Lung (tissue), 12 donors: ENCODE measurements around the gene BORCS5. TPM values are rescaled to one million over a fixed set of nuclear protein-coding genes. Genes with fewer than 3 reads are reported as not detected.
A peak's percentile ranks its signal among the peaks of the same experiment; 100 is the strongest.
"Not testable (repeated sequence)": the region's sequence is repeated elsewhere in the genome, so short reads cannot be mapped to it uniquely, and the experiment has no call there.

Experiments
- ATAC-seq: fragments of 200-7000 bp; cut with Tn5 transposase; one replicate; pipeline ENCODE4 v1.9.1; 2020; ENCODE audit warnings: moderate number of reproducible peaks; ENCODE audit not compliant: insufficient read depth, low FRiP score
- DNase-seq, 3 donors: peaks; one replicate each; pipeline ENCODE4 v3.0.0-alpha.2; 2013 to 2017
- H3K27ac ChIP-seq, 2 donors: one replicate each; pipeline ENCODE4 v1.5.1; 2013; ENCODE audit warnings: mild to moderate bottlenecking in 2 of 2, moderate library complexity in 2 of 2, control low read depth in 1 of 2, inconsistent platforms in 1 of 2, low read depth in 1 of 2, low read length in 1 of 2
- H3K27me3 ChIP-seq, 3 donors: one replicate each; pipeline ENCODE4 v1.5.1; 2013; ENCODE audit warnings: low read length in 2 of 3; ENCODE audit not compliant: control insufficient read depth in 3 of 3, insufficient read depth in 3 of 3
- H3K36me3 ChIP-seq, 4 donors: one replicate each; pipeline ENCODE4 v1.5.1; 2013; ENCODE audit warnings: low read length in 4 of 4, mild to moderate bottlenecking in 1 of 4, moderate library complexity in 1 of 4; ENCODE audit not compliant: control insufficient read depth in 4 of 4, insufficient read depth in 4 of 4
- H3K4me1 ChIP-seq, 5 donors: one replicate each; pipeline ENCODE4 v1.5.1; 2013; ENCODE audit warnings: low read length in 5 of 5, mild to moderate bottlenecking in 2 of 5, moderate library complexity in 1 of 5; ENCODE audit not compliant: control insufficient read depth in 5 of 5, insufficient read depth in 5 of 5
- H3K4me3 ChIP-seq: one replicate; pipeline ENCODE4 v1.5.1; 2013; ENCODE audit warnings: mild to moderate bottlenecking, control low read depth, moderate library complexity
- H3K9ac ChIP-seq, 2 donors: one replicate each; pipeline ENCODE4 v1.5.1; 2013; ENCODE audit warnings: low read length in 2 of 2, control low read depth in 1 of 2; ENCODE audit not compliant: insufficient read depth in 1 of 2
- H3K9me3 ChIP-seq, 4 donors: one replicate each; pipeline ENCODE4 v1.5.1; 2013; ENCODE audit warnings: low read length in 3 of 4, mild to moderate bottlenecking in 1 of 4, moderate library complexity in 1 of 4; ENCODE audit not compliant: control insufficient read depth in 4 of 4, insufficient read depth in 3 of 4
- WGBS, 2 donors: extraction: QIAGEN DNeasy Blood & Tissue Kit; methylation state at CpG; one replicate each; pipeline ENCODE4 v1.1.7; 2013; 5-methylcytosine and 5-hydroxymethylcytosine counted together
- polyA plus RNA-seq, 2 donors: library from polyadenylated mRNA; stranded (reverse); fragments of 200-250 nt; gene quantifications; one replicate each; pipeline ENCODE4 v1.2.1, GENCODE V29; 2013
- total RNA-seq, 2 donors: library from RNA; depleted of rRNA in 1 of 2; stranded (reverse); fragments of >200 nt in 1 of 2; gene quantifications; one replicate each; pipeline ENCODE4 v1.2.1, GENCODE V29; 2014 to 2021
- TF ChIP-seq, protein P1 (sequence below): IDR thresholded peaks from 2 replicates; pipeline ENCODE4 v1.5.1; 2012; ENCODE audit warnings: mild to moderate bottlenecking; ENCODE audit errors: control extremely low read depth, extremely low read depth
- donor health status: control.
- donor health status: control.
- donor health status: Bipolar disorder and iron deficiency.
- donor health status: healthy.
- donor health status: DM: yes; HTN: yes; CAD: no.

The BORCS5 gene
- total and polyA plus RNA-seq, 4 donors, result 4.7 to 26.8 (median 10.3) TPM

DNA sequence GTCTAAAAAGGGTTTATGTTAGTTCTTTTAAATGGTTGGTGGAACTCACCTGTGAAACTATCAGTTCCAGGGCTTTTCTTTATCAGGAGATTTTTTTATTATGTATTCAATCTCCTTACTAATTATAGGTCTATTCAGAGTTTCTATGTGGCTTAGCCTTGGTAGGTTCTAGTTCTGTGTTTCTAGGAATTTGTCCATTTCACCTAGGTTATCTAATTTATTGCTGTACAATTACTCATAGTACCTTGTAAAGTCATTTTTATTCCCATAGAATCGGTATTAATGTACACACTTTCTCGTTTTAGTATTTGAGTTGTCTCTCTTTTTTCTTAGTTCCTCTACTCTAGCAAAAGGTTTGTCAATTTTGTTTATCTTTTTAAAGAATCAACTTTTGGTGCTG lies 59.0 kb downstream of the BORCS5 start:
- Histone ChIP-seq H3K4me1 (no peaks in the 10 kb centered on the region), H3K9me3 (no peaks in the 10 kb centered on the region), H3K36me3 (no peaks in the 10 kb centered on the region), H3K9ac (no peak overlapping the region), H3K27me3 (no peaks in the 10 kb centered on the region), H3K4me3 (no peak overlapping the region), H3K27ac (no peak overlapping the region)
- TF ChIP-seq, protein P1, sequence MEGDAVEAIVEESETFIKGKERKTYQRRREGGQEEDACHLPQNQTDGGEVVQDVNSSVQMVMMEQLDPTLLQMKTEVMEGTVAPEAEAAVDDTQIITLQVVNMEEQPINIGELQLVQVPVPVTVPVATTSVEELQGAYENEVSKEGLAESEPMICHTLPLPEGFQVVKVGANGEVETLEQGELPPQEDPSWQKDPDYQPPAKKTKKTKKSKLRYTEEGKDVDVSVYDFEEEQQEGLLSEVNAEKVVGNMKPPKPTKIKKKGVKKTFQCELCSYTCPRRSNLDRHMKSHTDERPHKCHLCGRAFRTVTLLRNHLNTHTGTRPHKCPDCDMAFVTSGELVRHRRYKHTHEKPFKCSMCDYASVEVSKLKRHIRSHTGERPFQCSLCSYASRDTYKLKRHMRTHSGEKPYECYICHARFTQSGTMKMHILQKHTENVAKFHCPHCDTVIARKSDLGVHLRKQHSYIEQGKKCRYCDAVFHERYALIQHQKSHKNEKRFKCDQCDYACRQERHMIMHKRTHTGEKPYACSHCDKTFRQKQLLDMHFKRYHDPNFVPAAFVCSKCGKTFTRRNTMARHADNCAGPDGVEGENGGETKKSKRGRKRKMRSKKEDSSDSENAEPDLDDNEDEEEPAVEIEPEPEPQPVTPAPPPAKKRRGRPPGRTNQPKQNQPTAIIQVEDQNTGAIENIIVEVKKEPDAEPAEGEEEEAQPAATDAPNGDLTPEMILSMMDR, result no peak
- ATAC-seq (no peak), DNase-seq (no peak)
- WGBS, 2 donors, result 85 to 89% methylated on average over 2 of the region's 2 CpGs

DNA sequence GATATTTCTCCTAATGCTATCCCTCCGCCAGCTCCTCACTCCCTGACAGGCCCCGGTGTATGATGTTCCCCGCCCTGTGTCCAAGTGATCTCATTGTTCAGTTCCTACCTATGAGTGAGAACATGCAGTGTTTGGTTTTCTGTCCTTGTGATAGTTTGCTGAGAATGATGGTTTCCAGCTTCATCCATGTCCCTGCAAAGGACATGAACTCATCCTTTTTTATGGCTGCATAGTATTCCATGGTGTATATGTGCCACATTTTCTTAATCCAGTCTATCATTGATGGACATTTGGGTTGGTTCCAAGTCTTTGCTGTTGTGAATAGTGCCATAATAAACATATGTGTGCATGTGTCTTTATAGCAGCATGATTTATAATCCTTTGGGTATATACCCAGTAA lies 62.3 kb downstream of the BORCS5 start:
- not testable (repeated sequence) for H3K9ac ChIP-seq, H3K36me3 ChIP-seq, H3K27me3 ChIP-seq, ATAC-seq, H3K4me3 ChIP-seq, DNase-seq, H3K27ac ChIP-seq, H3K9me3 ChIP-seq, H3K4me1 ChIP-seq
- 98 to 100% methylated on average over 3 of the region's 3 CpGs for WGBS, 2 donors

DNA sequence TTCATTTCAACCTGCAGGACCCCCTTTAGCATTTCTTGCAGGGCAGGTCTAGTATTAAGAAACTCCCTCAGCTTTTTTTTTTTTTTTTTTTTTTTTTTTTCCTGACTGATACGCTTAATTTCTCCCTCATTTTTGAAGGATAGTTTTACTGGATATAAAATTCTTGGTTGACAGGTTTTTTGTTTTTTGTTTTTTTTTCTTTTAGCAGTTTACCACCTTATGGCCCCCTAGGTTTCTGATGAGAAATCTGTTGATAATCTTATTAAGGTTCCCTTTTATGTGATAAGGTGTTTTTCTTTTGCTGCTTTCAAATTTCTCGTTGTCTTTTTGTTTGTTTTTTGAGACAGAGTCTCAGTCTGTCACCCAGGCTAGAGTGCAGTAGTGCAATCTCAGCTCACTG lies 66.5 kb downstream of the BORCS5 start:
- DNase-seq, result no peak
- H3K27ac ChIP-seq, result no peak overlapping the region
- no peaks in the 10 kb centered on the region for H3K9me3 ChIP-seq

DNA sequence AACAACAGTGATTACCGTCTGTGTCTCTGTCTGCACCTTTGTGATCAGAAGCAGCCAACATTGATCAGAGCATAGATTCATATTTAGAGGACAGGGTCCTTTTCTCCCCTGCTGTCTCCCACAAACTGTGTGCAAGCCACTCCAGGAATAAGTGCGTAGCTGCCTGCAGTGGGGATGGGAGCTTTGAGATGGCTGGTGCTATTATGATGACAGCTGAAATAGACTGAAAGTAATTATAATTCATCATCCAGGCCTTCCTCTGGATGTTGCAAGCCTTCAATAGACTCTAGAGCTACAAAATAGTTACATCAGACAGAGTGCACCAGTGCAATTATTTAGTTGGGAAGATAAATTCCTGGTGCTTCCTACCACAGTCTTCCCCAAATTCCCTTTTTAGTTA lies 68.1 kb downstream of the BORCS5 start:
- Histone ChIP-seq H3K36me3 (no peaks in the 10 kb centered on the region), H3K4me1 (peaks cover 0 to 9% (median 1%) of the 10 kb centered on the region in 5 donors), H3K27me3 (no peaks in the 10 kb centered on the region), H3K9me3 (no peaks in the 10 kb centered on the region), H3K27ac (peak overlapping the region in 1 of 2 donors; percentile 68), H3K4me3 (no peak overlapping the region), H3K9ac (no peak overlapping the region)
- whole genome bisulfite sequencing, 2 donors, result 89 to 93% methylated on average over 2 of the region's 2 CpGs
- TF ChIP-seq, protein P1, result no peak
- ATAC-seq (no peak), DNase-seq (no peak)

More for the DNA sequence above, 66.5 kb downstream of the BORCS5 start:
- H3K27me3 ChIP-seq, result no peaks in the 10 kb centered on the region
- WGBS, 2 donors, result 97 to 98% methylated on average over 2 of the region's 2 CpGs
- TF ChIP-seq, protein P1, result no peak
- no peak overlapping the region for H3K9ac ChIP-seq
- no peaks in the 10 kb centered on the region for H3K36me3 ChIP-seq
- no peak for ATAC-seq
- peaks cover 0 to 6% (median 0%) of the 10 kb centered on the region in 5 donors for H3K4me1 ChIP-seq
- no peak overlapping the region for H3K4me3 ChIP-seq
